HepG2 (cell line): Measurements from ENCODE around the gene FFAR4. TPM values are rescaled to one million over a fixed set of nuclear protein-coding genes. Genes with fewer than 3 reads are reported as not detected.
A peak's percentile ranks its signal among the peaks of the same experiment; 100 is the strongest.

Source experiments
- BORCS8-MEF2B ChIP-seq: sonication (generic); formaldehyde crosslinking; IDR thresholded peaks from 2 replicates; pipeline ENCODE4 v1.8.0; 2022; ENCODE audit warnings: mild to moderate bottlenecking, missing genetic modification reagents
- GABPA ChIP-seq, 2 experiments: IDR thresholded peaks; 2 replicates each; pipeline ENCODE4 v1.6.1; 2011 to 2016; ENCODE audit warnings: low read depth in 2 of 2, low read length in 1 of 2, missing biosample characterization in 1 of 2, missing genetic modification characterization in 1 of 2
- HOXA7 ChIP-seq: sonication (generic); formaldehyde crosslinking; IDR thresholded peaks from 2 replicates; pipeline ENCODE4 v1.8.1; 2022; ENCODE audit warnings: mild to moderate bottlenecking, missing genetic modification reagents, moderate library complexity
- PAF1 ChIP-seq: IDR thresholded peaks from 2 replicates; pipeline ENCODE4 v1.6.1; 2016; ENCODE audit warnings: missing genetic modification reagents, missing compliant biosample characterization
- TCF7L2 ChIP-seq: IDR thresholded peaks from 2 replicates; pipeline ENCODE4 v1.6.1; 2011; ENCODE audit warnings: mild to moderate bottlenecking, low read depth, low read length, moderate library complexity
- WIZ ChIP-seq: sonication (generic); formaldehyde crosslinking; IDR thresholded peaks from 2 replicates; pipeline ENCODE4 v1.5.1; 2020; ENCODE audit warnings: mild to moderate bottlenecking, missing genetic modification reagents
- ZBTB39 ChIP-seq: sonication (generic); formaldehyde crosslinking; IDR thresholded peaks from 2 replicates; pipeline ENCODE4 v1.5.0; 2020; ENCODE audit warnings: missing genetic modification reagents
- ZBTB7A ChIP-seq: sonication (generic); formaldehyde crosslinking; IDR thresholded peaks from 2 replicates; pipeline ENCODE4 v1.8.0; 2022; ENCODE audit warnings: mild to moderate bottlenecking, missing genetic modification reagents
- ZC3H13 ChIP-seq: sonication (generic); formaldehyde crosslinking; IDR thresholded peaks from 2 replicates; pipeline ENCODE4 v1.8.1; 2023; ENCODE audit warnings: mild to moderate bottlenecking, missing genetic modification reagents, moderate library complexity
- ZNF407 ChIP-seq: sonication (generic); formaldehyde crosslinking; IDR thresholded peaks from one replicate; pipeline ENCODE4 v1.5.1; 2020; ENCODE audit warnings: mild to moderate bottlenecking, missing genetic modification reagents; ENCODE audit errors: not compliant biosample characterization
- ZNF564 ChIP-seq: sonication (generic); formaldehyde crosslinking; IDR thresholded peaks from 2 replicates; pipeline ENCODE4 v1.8.1; 2023; ENCODE audit warnings: mild to moderate bottlenecking, missing genetic modification reagents
- polyA plus RNA-seq, 8 experiments: library from polyadenylated mRNA; depleted of rRNA in 3 of 8; stranded (reverse) in 7 of 8; unstranded in 1 of 8; fragments of >200 nt; fragmentation: Illumina TruSeq in 4 of 8; extraction: Trizol in 4 of 8; gene quantifications; 2 replicates each; pipeline versions ENCODE4 v1.2.1 to v1.2.3, GENCODE V29; 2011 to 2016; ENCODE audit warnings: low read depth in 4 of 8, missing spikeins in 1 of 8, mixed read lengths in 1 of 8; ENCODE audit not compliant: insufficient read depth in 1 of 8
- total RNA-seq, 5 experiments: library from RNA; depleted of rRNA; stranded (reverse); fragments of >200 nt; fragmentation: Illumina TruSeq; extraction: Trizol; gene quantifications; 2 replicates each; pipeline ENCODE4 v1.2.3, GENCODE V29; 2016; ENCODE audit warnings: low read depth in 1 of 5
- TF ChIP-seq, protein P1 (sequence below): sonication (generic); formaldehyde crosslinking; IDR thresholded peaks from 2 replicates; pipeline ENCODE4 v1.4.0; 2020; ENCODE audit warnings: low read depth, missing genetic modification reagents
- TF ChIP-seq, protein P2 (sequence below): IDR thresholded peaks from 2 replicates; pipeline ENCODE4 v1.6.1; 2016; ENCODE audit warnings: control low read depth

FFAR4 gene
- total and polyA plus RNA-seq, 2 of the 13 experiments (the other 11 are each of a cell fraction or from before 2014, with no cell fraction given): 0.09 TPM; not detected in 1

- 0 out of 2 replicates have a peak, but pooled peaks have one; percentile 72 for TF ChIP-seq ZC3H13 (CRISPR knock-in tag)
- no peak for TF ChIP-seq TCF7L2
- TF ChIP-seq GABPA (IDR thresholded peaks at IDR 0.05; ENCODE audit: low read depth, low read length): no peak
- no peak for TF ChIP-seq GABPA (CRISPR knock-in tag; IDR thresholded peaks at IDR 0.05; ENCODE audit: low read depth)
- TF ChIP-seq, protein P1, sequence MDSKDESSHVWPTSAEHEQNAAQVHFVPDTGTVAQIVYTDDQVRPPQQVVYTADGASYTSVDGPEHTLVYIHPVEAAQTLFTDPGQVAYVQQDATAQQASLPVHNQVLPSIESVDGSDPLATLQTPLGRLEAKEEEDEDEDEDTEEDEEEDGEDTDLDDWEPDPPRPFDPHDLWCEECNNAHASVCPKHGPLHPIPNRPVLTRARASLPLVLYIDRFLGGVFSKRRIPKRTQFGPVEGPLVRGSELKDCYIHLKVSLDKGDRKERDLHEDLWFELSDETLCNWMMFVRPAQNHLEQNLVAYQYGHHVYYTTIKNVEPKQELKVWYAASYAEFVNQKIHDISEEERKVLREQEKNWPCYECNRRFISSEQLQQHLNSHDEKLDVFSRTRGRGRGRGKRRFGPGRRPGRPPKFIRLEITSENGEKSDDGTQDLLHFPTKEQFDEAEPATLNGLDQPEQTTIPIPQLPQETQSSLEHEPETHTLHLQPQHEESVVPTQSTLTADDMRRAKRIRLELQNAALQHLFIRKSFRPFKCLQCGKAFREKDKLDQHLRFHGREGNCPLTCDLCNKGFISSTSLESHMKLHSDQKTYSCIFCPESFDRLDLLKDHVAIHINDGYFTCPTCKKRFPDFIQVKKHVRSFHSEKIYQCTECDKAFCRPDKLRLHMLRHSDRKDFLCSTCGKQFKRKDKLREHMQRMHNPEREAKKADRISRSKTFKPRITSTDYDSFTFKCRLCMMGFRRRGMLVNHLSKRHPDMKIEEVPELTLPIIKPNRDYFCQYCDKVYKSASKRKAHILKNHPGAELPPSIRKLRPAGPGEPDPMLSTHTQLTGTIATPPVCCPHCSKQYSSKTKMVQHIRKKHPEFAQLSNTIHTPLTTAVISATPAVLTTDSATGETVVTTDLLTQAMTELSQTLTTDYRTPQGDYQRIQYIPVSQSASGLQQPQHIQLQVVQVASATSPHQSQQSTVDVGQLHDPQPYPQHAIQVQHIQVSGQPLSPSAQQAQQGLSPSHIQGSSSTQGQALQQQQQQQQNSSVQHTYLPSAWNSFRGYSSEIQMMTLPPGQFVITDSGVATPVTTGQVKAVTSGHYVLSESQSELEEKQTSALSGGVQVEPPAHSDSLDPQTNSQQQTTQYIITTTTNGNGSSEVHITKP (CRISPR knock-in tag): peak; percentile 62
- peak; percentile 68; the same call in 1 of the 2 replicates for TF ChIP-seq BORCS8-MEF2B (CRISPR knock-in tag)
- TF ChIP-seq ZNF407 (CRISPR knock-in tag): peak; percentile 88
- peak; percentile 86; the same call in 1 of the 2 replicates for TF ChIP-seq ZBTB7A (CRISPR knock-in tag)
- TF ChIP-seq PAF1 (CRISPR knock-in tag): no peak
- TF ChIP-seq ZBTB39 (CRISPR knock-in tag): peak; percentile 62; the same call in 1 of the 2 replicates
- TF ChIP-seq WIZ (CRISPR knock-in tag): no peak
- TF ChIP-seq HOXA7 (CRISPR knock-in tag): no peak
- TF ChIP-seq ZNF564 (CRISPR knock-in tag): peak; percentile 78; the same call in 1 of the 2 replicates
- TF ChIP-seq, protein P2, sequence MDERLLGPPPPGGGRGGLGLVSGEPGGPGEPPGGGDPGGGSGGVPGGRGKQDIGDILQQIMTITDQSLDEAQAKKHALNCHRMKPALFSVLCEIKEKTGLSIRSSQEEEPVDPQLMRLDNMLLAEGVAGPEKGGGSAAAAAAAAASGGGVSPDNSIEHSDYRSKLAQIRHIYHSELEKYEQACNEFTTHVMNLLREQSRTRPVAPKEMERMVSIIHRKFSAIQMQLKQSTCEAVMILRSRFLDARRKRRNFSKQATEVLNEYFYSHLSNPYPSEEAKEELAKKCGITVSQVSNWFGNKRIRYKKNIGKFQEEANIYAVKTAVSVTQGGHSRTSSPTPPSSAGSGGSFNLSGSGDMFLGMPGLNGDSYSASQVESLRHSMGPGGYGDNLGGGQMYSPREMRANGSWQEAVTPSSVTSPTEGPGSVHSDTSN (CRISPR knock-in tag): no peak
These were observed 34.8 kb downstream of the FFAR4 start, which contains the start of gene RBP4 (continued) for GRCh38 chr10:93601146-93601773.
